GM23338 (cell line): ENCODE data around the gene MPHOSPH10.

Source experiments
- CREB1 ChIP-seq: fragments of 250-450 bp; sonication (Bioruptor Pico); IDR thresholded peaks from 2 replicates; pipeline ENCODE4 v1.5.0; 2020; ENCODE audit warnings: low read depth, mild to moderate bottlenecking, moderate library complexity
- CTCF ChIP-seq, 2 experiments: fragments of 200-600 bp in 1 of 2; sonication (generic) in 1 of 2; conservative IDR thresholded peaks; 2 replicates each; pipeline versions ENCODE4 v1.5.1 to v1.6.1; 2016 to 2017; ENCODE audit warnings: antibody characterized with exemption in 2 of 2, low read depth in 2 of 2, mild to moderate bottlenecking in 2 of 2, moderate library complexity in 1 of 2
- ETS1 ChIP-seq: IDR thresholded peaks from 2 replicates; pipeline ENCODE4 v1.6.1; 2016; ENCODE audit warnings: antibody characterized with exemption
- EZH2 ChIP-seq: fragments of 200-600 bp; sonication (generic); IDR thresholded peaks from one replicate; pipeline ENCODE4 v1.8.0; 2017; ENCODE audit warnings: antibody characterized with exemption, mild to moderate bottlenecking, low read depth; ENCODE audit not compliant: unreplicated experiment
- EZH2phosphoT487 ChIP-seq: fragments of 200-600 bp; sonication (generic); IDR thresholded peaks from one replicate; pipeline ENCODE4 v1.8.1; 2018; ENCODE audit warnings: antibody characterized with exemption; ENCODE audit not compliant: unreplicated experiment
- JUNB ChIP-seq: IDR thresholded peaks from one replicate; pipeline ENCODE4 v1.6.1; 2016; ENCODE audit warnings: antibody characterized with exemption; ENCODE audit not compliant: unreplicated experiment
- NANOG ChIP-seq: IDR thresholded peaks from 2 replicates; pipeline ENCODE4 v1.6.1; 2016; ENCODE audit warnings: antibody characterized with exemption, borderline replicate concordance
- POLR2AphosphoS5 ChIP-seq: IDR thresholded peaks from 2 replicates; pipeline ENCODE4 v1.6.1; 2016; ENCODE audit warnings: antibody characterized with exemption, low read depth
- REST ChIP-seq: IDR thresholded peaks from one replicate; pipeline ENCODE4 v1.6.1; 2018; ENCODE audit warnings: antibody characterized with exemption; ENCODE audit not compliant: unreplicated experiment
- STAT1 ChIP-seq: IDR thresholded peaks from one replicate; pipeline ENCODE4 v1.6.1; 2016; ENCODE audit warnings: antibody characterized with exemption; ENCODE audit not compliant: unreplicated experiment
- ZNF331 ChIP-seq: fragments of 250-450 bp; sonication (Bioruptor Pico); IDR thresholded peaks from 2 replicates; pipeline ENCODE4 v1.5.0; 2020; ENCODE audit warnings: low read depth, mild to moderate bottlenecking, moderate library complexity

GRCh38 chr2:71187589-71187988 lies 57.2 kb downstream of the MPHOSPH10 start:
- TF ChIP-seq JUNB (no peak), CTCF (conservative IDR thresholded peaks at IDR 0.05; ENCODE audit: low read depth in 2 of 2) (no peak), POLR2AphosphoS5 (no peak), NANOG (no peak), EZH2 (no peak), EZH2phosphoT487 (no peak), CREB1 (no peak), REST (no peak), ZNF331 (no peak), ETS1 (no peak), STAT1 (no peak)
